K562 (cell line): Measurements from ENCODE around the gene SPEF1. TPM values are rescaled to one million over a fixed set of nuclear protein-coding genes. Genes with fewer than 3 reads are reported as not detected.

ENCODE experiments used
- ATAC-seq: fragments of 200-7000 bp; cut with Tn5 transposase; 3 replicates; pipeline ENCODE4 v1.9.1; 2020; ENCODE audit warnings: moderate library complexity
- BruUV-seq: library from RNA; stranded (reverse); fragments of 400-500 nt; replicated peaks from 2 replicates; lab custom pipeline; 2021; lab: Mats Ljungman, UMichigan
- CTCF ChIA-PET: fragments of 300-600 bp; formaldehyde crosslinking; extraction: SDS; loops from one replicate; lab custom pipeline; 2021; ENCODE audit warnings: low intra/inter-chr PET ratio; lab: Yijun Ruan, JAX
- POLR2A ChIA-PET: fragments of 300-600, 350-650 bp; sonication (Branson Sonifier 250); formaldehyde crosslinking; extraction: SDS; loops from one replicate; lab custom pipeline; 2021; ENCODE audit warnings: antibody characterized with exemption, inconsistent platforms; lab: Yijun Ruan, JAX
- DNase-seq, 4 experiments: peaks; one replicate each; pipeline versions ENCODE4 v3.0.0 to v3.0.0-alpha.2; 2011 to 2018; ENCODE audit warnings: low spot score in 3 of 4, mixed read lengths in 3 of 4; ENCODE audit errors: extremely low read depth in 1 of 4
- FAIRE-seq: peaks from 2 replicates; lab custom pipeline; 2011; peaks lifted over from hg19 to GRCh38; lab: Jason Lieb, UNC
- H2AFZ ChIP-seq: 2 replicates; pipeline ENCODE4 v1.6.0; 2011; ENCODE audit warnings: low read depth, low read length, control low read depth, inconsistent platforms
- H3K27ac ChIP-seq: fragments of 200-600 bp; 3 replicates; pipeline ENCODE4 v1.8.0; 2011; ENCODE audit warnings: low read depth, mild to moderate bottlenecking, control low read depth, inconsistent platforms, low read length, moderate library complexity, mixed read lengths; ENCODE audit errors: extremely low read depth
- H3K27me3 ChIP-seq, 2 experiments: fragments of 300-600 bp in 1 of 2; 2 replicates in 1 of 2; 3 replicates in 1 of 2; pipeline versions ENCODE4 v1.6.0 to v1.8.0; 2011; ENCODE audit warnings: inconsistent platforms in 2 of 2, low read length in 2 of 2, mild to moderate bottlenecking in 1 of 2, mixed read lengths in 1 of 2, moderate library complexity in 1 of 2; ENCODE audit not compliant: control insufficient read depth in 2 of 2, insufficient read depth in 2 of 2
- H3K36me3 ChIP-seq: fragments of 300-600 bp; 3 replicates; pipeline ENCODE4 v1.8.0; 2011; ENCODE audit warnings: mild to moderate bottlenecking, low read length, inconsistent platforms; ENCODE audit not compliant: control insufficient read depth, insufficient read depth
- H3K4me1 ChIP-seq, 2 experiments: fragments of 200-600 bp in 1 of 2; replicated peaks in 1 of 2; 2 replicates in 1 of 2; 3 replicates in 1 of 2; pipeline versions ENCODE4 v1.5.1 to v1.8.0; 2011; ENCODE audit warnings: inconsistent platforms in 2 of 2, low read length in 2 of 2, mild to moderate bottlenecking in 1 of 2, mixed read lengths in 1 of 2, moderate library complexity in 1 of 2; ENCODE audit not compliant: control insufficient read depth in 2 of 2, insufficient read depth in 2 of 2
- H3K4me2 ChIP-seq: 2 replicates; pipeline ENCODE4 v1.6.1; 2011; ENCODE audit warnings: low read length, control low read depth, inconsistent platforms, mixed read lengths; ENCODE audit not compliant: insufficient read depth
- H3K4me3 ChIP-seq: fragments of 200-600 bp; sonication (generic), shearing (Covaris generic); 2 replicates; pipeline ENCODE4 v1.5.1; 2016; ENCODE audit warnings: control low read depth, inconsistent platforms
- H3K79me2 ChIP-seq: fragments of 200-600 bp; 3 replicates; pipeline ENCODE4 v1.8.0; 2011; ENCODE audit warnings: low read length, inconsistent platforms; ENCODE audit not compliant: control insufficient read depth, insufficient read depth
- H3K9ac ChIP-seq, 2 experiments: 2 replicates each; pipeline versions ENCODE4 v1.6.0 to v1.6.1; 2011; ENCODE audit warnings: low read depth in 2 of 2, low read length in 2 of 2, control low read depth in 1 of 2, inconsistent platforms in 1 of 2, mild to moderate bottlenecking in 1 of 2, mixed read lengths in 1 of 2; ENCODE audit not compliant: insufficient read depth in 1 of 2
- H3K9me1 ChIP-seq: one replicate; pipeline ENCODE4 v1.6.0; 2011; ENCODE audit warnings: inconsistent platforms, mild to moderate bottlenecking, low read length, moderate library complexity; ENCODE audit not compliant: control insufficient read depth, insufficient read depth
- H3K9me3 ChIP-seq: replicated peaks from 2 replicates; pipeline ENCODE4 v1.5.1; 2011; ENCODE audit warnings: low read depth, low read length, inconsistent platforms; ENCODE audit not compliant: control insufficient read depth, insufficient read depth
- H4K20me1 ChIP-seq: replicated peaks from 2 replicates; pipeline ENCODE4 v1.6.1; 2011; ENCODE audit warnings: low read length, inconsistent platforms, mixed read lengths; ENCODE audit not compliant: control insufficient read depth, insufficient read depth
- ARID3A ChIP-seq: IDR thresholded peaks from 2 replicates; pipeline ENCODE4 v1.6.1; 2012; ENCODE audit warnings: low read depth, low read length, improper control_type of control experiment, borderline replicate concordance
- DPF2 ChIP-seq: fragments of 450-650 bp; IDR thresholded peaks from 2 replicates; pipeline ENCODE4 v1.6.1; 2016
- HEY1 ChIP-seq: fragments of 250-450 bp; sonication (Bioruptor Pico); IDR thresholded peaks from 2 replicates; pipeline ENCODE4 v1.5.0; 2020; ENCODE audit warnings: mild to moderate bottlenecking, moderate library complexity, borderline replicate concordance
- MBD1 ChIP-seq: fragments of 250-450 bp; sonication (Bioruptor Pico); IDR thresholded peaks from 2 replicates; pipeline ENCODE4 v1.8.0; 2022; ENCODE audit warnings: inconsistent platforms
- MBD2 ChIP-seq: sonication (generic); IDR thresholded peaks from 2 replicates; pipeline ENCODE4 v1.6.1; 2016; ENCODE audit warnings: low read depth, borderline replicate concordance
- PHTF2 ChIP-seq: fragments of 250-450 bp; sonication (Bioruptor Pico); IDR thresholded peaks from 2 replicates; pipeline ENCODE4 v1.5.0; 2021; ENCODE audit warnings: mild to moderate bottlenecking
- PREB ChIP-seq: sonication (generic); formaldehyde crosslinking; IDR thresholded peaks from 2 replicates; pipeline ENCODE4 v1.8.1; 2023; ENCODE audit warnings: mild to moderate bottlenecking, missing genetic modification reagents
- RNF2 ChIP-seq: sonication (generic); IDR thresholded peaks from 2 replicates; pipeline ENCODE4 v1.6.1; 2016
- TAF7 ChIP-seq: fragments of 450-650 bp; IDR thresholded peaks from 2 replicates; pipeline ENCODE4 v1.6.1; 2016; ENCODE audit warnings: missing genetic modification characterization, missing compliant biosample characterization
- TCF7 ChIP-seq: sonication (generic); IDR thresholded peaks from 2 replicates; pipeline ENCODE4 v1.6.1; 2016; ENCODE audit warnings: antibody characterized with exemption, borderline replicate concordance
- ZNF174 ChIP-seq: fragments of 250-450 bp; sonication (Bioruptor Pico); IDR thresholded peaks from 2 replicates; pipeline ENCODE4 v1.4.0; 2020; ENCODE audit warnings: mild to moderate bottlenecking
- ZNF436 ChIP-seq: fragments of 250-450, 450-650 bp; sonication (Bioruptor Pico); formaldehyde crosslinking; IDR thresholded peaks from 2 replicates; pipeline ENCODE4 v1.7.0; 2020; ENCODE audit warnings: mild to moderate bottlenecking
- ZNF76 ChIP-seq: fragments of 250-450 bp; sonication (Bioruptor Pico); IDR thresholded peaks from 2 replicates; pipeline ENCODE4 v1.4.0; 2020; ENCODE audit warnings: mild to moderate bottlenecking, moderate library complexity, borderline replicate concordance
- WGBS: fragments of 100-300 bp; shearing (Covaris generic); methylation state at CpG from one replicate; pipeline ENCODE4 v1.1.6; 2016; ENCODE audit warnings: low coverage, mixed read lengths; ENCODE audit not compliant: insufficient coverage; ENCODE audit errors: missing lambda C conversion rate; 5-methylcytosine and 5-hydroxymethylcytosine counted together
- in situ Hi-C: fragments of 300-500 bp; cut with MboI; formaldehyde crosslinking; loops from 4 replicates; pipeline ENCODE4 v1.15.0; 2018; ENCODE audit warnings: inconsistent platforms, mixed read lengths
- intact Hi-C: fragments of 100-400 bp; cut with micrococcal nuclease; formaldehyde crosslinking; loops from 2 replicates; pipeline ENCODE4 v1.14.2; 2022
- polyA plus RNA-seq, 8 experiments: library from polyadenylated mRNA; depleted of rRNA in 4 of 8; stranded (reverse) in 5 of 8; unstranded in 3 of 8; fragments of >200 nt; fragmentation: Nextera tagmentation in 2 of 8; fragmentation: Illumina TruSeq in 1 of 8; extraction: Ambion mirVana in 2 of 8; extraction: Trizol in 1 of 8; gene quantifications; 2 replicates each; pipeline versions ENCODE4 v1.2.1 to v1.2.3, GENCODE V29; 2011 to 2014; ENCODE audit warnings: inconsistent platforms in 1 of 8, missing spikeins in 1 of 8
- total RNA-seq, 7 experiments: library from RNA; depleted of rRNA in 6 of 7; stranded (reverse); fragments of >200 nt in 6 of 7; fragmentation: Illumina TruSeq in 2 of 7; extraction: Trizol in 2 of 7; gene quantifications; 2 replicates each; pipeline versions ENCODE4 v1.2.1 to v1.2.3, GENCODE V29; 2011 to 2021; ENCODE audit warnings: low replicate concordance in 1 of 7

SPEF1 gene
- total and polyA plus RNA-seq, 9 of the 15 experiments (the other 6 are each of a cell fraction or from before 2014, with no cell fraction given): not detected

GRCh38 chr20:3728354-3728753 lies 52.9 kb downstream of the SPEF1 start:
- Histone ChIP-seq H3K9me1 (no peaks in the 10 kb centered on the region), H4K20me1 (no peaks in the 10 kb centered on the region), H2AFZ (no peak overlapping the region), H3K27ac (no peak overlapping the region), H3K9ac (no peak overlapping the region), H3K4me3 (no peak overlapping the region), H3K79me2 (no peaks in the 10 kb centered on the region), H3K4me1 (peaks cover 8 to 13% of the 10 kb centered on the region in 2 experiments; a peak in 4 of 5 replicates), H3K27me3 (peaks cover 4 to 34% of the 10 kb centered on the region in 2 experiments; a peak in 3 of 5 replicates), H3K9me3 (no peaks in the 10 kb centered on the region), H3K36me3 (no peaks in the 10 kb centered on the region), H3K4me2 (no peak overlapping the region)
- FAIRE-seq: no peak
- BruUV-seq: no TSS peak
- no peak for DNase-seq
- intact Hi-C loops (no loop called here), in situ Hi-C loops (no loop called here)
- CTCF ChIA-PET: no interaction called here
- TF ChIP-seq ZNF174 (CRISPR knock-in tag): no peak
- no peak for TF ChIP-seq TCF7
- no peak for TF ChIP-seq RNF2
- no peak for TF ChIP-seq MBD2
- TF ChIP-seq PREB (CRISPR knock-in tag): no peak
- no peak for TF ChIP-seq PHTF2 (CRISPR knock-in tag)
- TF ChIP-seq MBD1 (CRISPR knock-in tag): no peak
- TF ChIP-seq ZNF76 (CRISPR knock-in tag): no peak
- TF ChIP-seq TAF7 (tag): no peak
- no peak for TF ChIP-seq ARID3A
- no peak for TF ChIP-seq DPF2
- no peak for TF ChIP-seq HEY1 (CRISPR knock-in tag)
- TF ChIP-seq ZNF436 (CRISPR knock-in tag): no peak
- no peak for ATAC-seq
- POLR2A ChIA-PET: interaction anchor here (0.6 to 0.9 kb wide), 2 partner anchors 9 to 41 kb away, joined by 3 to 5 read pairs; no protein-coding TSS in a partner anchor
- 2% methylated on average over 5 of the region's 5 CpGs for WGBS
